ENCODE results near the gene TNFAIP6.
"Not testable (repeated sequence)": the region's sequence is repeated elsewhere in the genome, so short reads cannot be mapped to it uniquely, and the experiment has no call there.

The TNFAIP6 gene

GRCh38 chr2:151421681-151422080 is 64.3 kb downstream of the TNFAIP6 start:
- DNase-seq: not testable (repeated sequence)

- no peak for DNase-seq
Observed at GRCh38 chr2:151422917-151423439, 65.6 kb downstream of the TNFAIP6 start.

- no peak for DNase-seq
Observed at GRCh38 chr2:151423760-151424159, 66.4 kb downstream of the TNFAIP6 start.
